ENCODE measurements around the gene SUPT5H.
"Not testable (repeated sequence)": the region's sequence is repeated elsewhere in the genome, so short reads cannot be mapped to it uniquely, and the experiment has no call there.

The SUPT5H gene

GRCh38 chr19:39469036-39469435 lies 23.7 kb downstream of the SUPT5H start:
- no peak for DNase-seq

- DNase-seq: no peak
Observed at GRCh38 chr19:39469567-39469966, 24.2 kb downstream of the SUPT5H start.

- no peak for DNase-seq
Observed at GRCh38 chr19:39470724-39471339, 25.4 kb downstream of the SUPT5H start.

GRCh38 chr19:39471756-39472536 lies 26.6 kb downstream of the SUPT5H start:
- DNase-seq: no peak

- DNase-seq: no peak
Observed at GRCh38 chr19:39472746-39473442, 27.5 kb downstream of the SUPT5H start.

GRCh38 chr19:39473443-39473960 lies 28.1 kb downstream of the SUPT5H start:
- no peak for DNase-seq

- peak; percentile 72 to 78 for DNase-seq
Observed at GRCh38 chr19:39474139-39474620, 28.8 kb downstream of the SUPT5H start.

- no peak for DNase-seq
Observed at GRCh38 chr19:39475748-39476147, 30.4 kb downstream of the SUPT5H start.

- DNase-seq: not testable (repeated sequence)
Observed at GRCh38 chr19:39479319-39479801, 34.0 kb downstream of the SUPT5H start.

GRCh38 chr19:39479916-39480315 lies 34.5 kb downstream of the SUPT5H start:
- no peak for DNase-seq

- DNase-seq: peak; percentile 98
Observed at GRCh38 chr19:39480337-39481228, 35.2 kb downstream of the SUPT5H start, which contains the start of gene TIMM50. TIMM50 (plus strand) TSS chr19:39480838; CDS start chr19:39480854, 16 bp downstream.

- no peak for DNase-seq
Observed at GRCh38 chr19:39481229-39481545, 35.8 kb downstream of the SUPT5H start.

- no peak for DNase-seq
Observed at GRCh38 chr19:39481676-39482075, 36.3 kb downstream of the SUPT5H start.

GRCh38 chr19:39483141-39483540 lies 37.8 kb downstream of the SUPT5H start:
- DNase-seq: no peak

GRCh38 chr19:39489756-39490155 lies 44.4 kb downstream of the SUPT5H start:
- no peak for DNase-seq

- DNase-seq: no peak
Observed at GRCh38 chr19:39492225-39492624, 46.8 kb downstream of the SUPT5H start.

- no peak for DNase-seq
Observed at GRCh38 chr19:39492788-39493187, 47.4 kb downstream of the SUPT5H start.

- DNase-seq: no peak
Observed at GRCh38 chr19:39494661-39495060, 49.3 kb downstream of the SUPT5H start.

- no peak for DNase-seq
Observed at GRCh38 chr19:39496063-39496462, 50.7 kb downstream of the SUPT5H start.

GRCh38 chr19:39497701-39497995 lies 52.3 kb downstream of the SUPT5H start:
- no peak for DNase-seq

- DNase-seq: no peak
Observed at GRCh38 chr19:39497996-39498797, 52.8 kb downstream of the SUPT5H start.
